Measurements from ENCODE around the gene ZNF462.

The ZNF462 gene

DNA sequence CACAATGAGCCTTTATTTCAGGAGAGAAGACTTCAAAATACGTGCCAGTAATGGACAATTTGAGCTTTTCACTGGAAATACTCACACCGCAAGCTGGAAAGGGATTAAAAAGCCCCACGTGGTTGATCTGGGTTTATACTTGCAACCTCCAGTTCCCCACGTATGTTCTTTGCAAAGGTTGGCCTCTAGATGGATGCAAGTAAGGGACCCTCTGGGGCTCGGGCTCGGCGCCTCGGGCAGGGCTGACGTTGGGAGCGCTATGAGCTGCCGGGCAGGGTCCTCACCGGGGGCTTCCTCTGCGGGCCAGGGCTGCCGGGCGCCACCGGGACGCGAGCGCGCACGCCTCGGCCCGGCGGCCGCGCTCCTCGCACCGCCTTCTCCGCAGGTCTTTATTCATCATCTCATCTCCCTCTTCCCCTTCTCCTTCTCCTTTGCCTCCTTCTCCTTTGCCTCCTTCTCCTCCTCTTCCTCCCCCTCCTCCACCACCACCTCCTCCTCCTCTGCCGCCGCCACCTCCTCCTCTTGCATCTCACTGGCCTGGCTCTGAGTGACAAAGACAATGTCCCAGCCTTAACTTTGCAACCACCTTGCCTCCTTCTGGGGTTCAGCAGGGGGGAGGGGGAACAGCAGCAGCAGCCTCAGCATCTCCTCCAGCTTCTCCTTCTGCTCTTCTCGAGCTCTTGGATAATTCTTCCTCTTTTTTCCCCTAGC lies 701 bp upstream of the ZNF462 start:
- DNase-seq: no peak

DNA sequence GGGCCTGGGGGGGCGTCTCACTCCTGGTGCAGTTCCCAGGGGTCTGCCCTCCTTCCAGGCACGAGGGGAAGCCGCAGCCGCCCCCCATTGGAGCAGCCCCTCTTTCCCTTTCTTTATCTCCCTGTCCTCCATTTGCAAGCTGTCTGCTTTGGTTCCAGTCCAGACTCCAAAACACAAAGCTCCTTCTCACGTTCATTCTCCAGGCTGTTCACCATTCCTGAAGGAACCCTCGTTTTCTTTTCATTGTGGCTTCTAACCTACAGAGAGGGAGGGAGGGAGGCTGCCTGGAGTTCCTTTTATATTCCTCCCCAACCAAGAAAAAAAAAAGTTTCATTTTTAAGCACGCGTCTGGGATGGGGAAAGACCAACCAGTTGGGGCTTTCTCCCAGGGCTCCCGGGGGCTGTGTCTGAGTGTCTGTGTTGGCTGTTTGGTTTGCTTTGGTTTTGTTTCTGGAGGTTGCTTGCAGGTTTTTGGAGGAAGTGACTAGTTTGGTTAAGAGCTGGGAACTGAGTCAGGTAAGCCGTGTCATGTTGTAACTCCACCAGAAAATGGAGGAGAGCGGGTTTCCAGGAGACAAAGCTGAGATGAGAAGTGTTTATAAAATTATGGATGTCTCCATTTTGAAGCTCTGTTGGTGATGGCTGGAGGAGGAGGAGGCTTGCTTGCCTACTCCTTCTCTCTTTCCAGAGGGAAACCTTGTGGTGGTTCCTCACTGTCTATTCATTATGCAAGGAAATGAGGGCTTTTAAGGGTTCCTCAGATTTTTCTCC lies 1.6 kb downstream of the ZNF462 start:
- DNase-seq: peak; percentile 53

DNA sequence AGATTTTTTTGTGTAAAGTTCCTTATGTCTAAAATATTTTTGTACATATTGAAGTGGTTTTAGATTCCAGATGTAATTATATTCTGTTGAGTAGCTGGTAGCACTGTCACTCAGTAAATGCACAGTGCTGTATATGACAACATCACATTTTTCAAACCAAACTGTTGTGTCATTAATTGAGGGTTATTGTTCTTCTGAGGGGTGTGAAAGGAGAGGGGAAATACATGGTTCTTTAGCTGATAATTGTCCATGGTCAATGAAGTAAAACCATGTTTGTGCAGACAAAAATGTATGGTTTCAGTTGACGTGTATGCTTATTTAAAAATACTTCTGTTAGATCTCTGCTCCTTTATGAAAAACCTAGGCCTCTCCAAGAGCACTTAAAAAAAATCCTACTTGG lies 3.3 kb downstream of the ZNF462 start:
- DNase-seq: no peak

DNA sequence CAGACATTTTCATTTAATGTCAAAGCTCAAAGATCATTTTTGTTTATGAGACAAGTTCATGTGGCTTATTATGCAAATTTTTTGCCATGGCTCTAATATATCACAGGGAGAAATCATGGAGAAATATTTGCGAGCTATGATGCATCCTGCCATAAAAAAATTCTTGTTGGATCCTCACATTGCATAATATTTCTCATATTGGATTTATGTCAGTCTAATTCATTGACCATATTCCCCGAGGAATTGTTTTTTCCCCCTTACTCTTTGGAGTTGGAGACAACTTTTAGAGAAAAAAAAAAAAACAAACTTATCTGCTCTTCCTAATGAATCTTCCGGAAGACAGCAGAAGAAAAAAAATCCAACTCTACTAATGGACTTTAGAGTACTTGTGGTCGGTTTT lies 4.3 kb downstream of the ZNF462 start:
- DNase-seq: no peak

DNA sequence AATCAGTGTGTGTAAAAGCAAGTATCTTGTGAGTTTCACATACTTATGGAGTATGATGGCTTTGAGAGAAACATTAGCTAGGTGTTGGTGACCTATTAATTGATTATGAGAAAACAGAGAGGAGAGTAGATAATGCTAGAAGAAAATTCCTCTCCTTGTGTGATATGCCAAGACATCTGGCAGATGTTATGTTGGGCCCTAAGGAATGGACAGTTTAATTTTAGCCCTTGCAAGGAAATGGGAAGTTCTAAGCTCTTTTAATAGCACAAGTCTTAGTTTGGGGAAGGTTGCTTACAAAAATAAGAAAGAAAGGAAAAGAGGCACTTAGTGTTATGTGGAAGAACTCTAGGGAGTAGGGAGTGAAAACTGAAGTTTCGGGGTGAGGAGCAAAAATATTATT lies 5.1 kb downstream of the ZNF462 start:
- no peak for DNase-seq

- DNase-seq: no peak
Measured at GRCh38 chr9:106868565-106868964, 5.6 kb downstream of the ZNF462 start.

DNA sequence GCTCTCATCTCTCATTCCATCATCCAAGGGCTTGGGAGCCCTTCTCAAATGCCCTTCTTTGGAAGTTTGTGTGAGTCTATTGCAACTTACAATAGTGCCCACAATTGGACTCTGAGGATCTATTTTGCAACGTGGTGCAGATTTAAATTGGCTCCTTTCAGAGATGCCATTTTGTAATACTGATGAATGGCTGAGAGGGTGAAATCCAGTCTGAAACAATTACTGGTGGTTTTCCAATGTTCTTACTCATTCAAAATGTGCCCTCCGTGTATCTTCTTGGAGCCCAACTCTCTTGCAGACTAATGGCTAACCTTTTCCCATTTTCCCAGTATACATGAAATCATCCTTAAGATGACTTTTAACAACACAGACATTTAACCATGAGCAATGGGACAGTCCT lies 6.1 kb downstream of the ZNF462 start:
- peak; percentile 52 for DNase-seq

GRCh38 chr9:106869458-106869857 lies 6.5 kb downstream of the ZNF462 start:
- DNase-seq: peak; percentile 47

DNA sequence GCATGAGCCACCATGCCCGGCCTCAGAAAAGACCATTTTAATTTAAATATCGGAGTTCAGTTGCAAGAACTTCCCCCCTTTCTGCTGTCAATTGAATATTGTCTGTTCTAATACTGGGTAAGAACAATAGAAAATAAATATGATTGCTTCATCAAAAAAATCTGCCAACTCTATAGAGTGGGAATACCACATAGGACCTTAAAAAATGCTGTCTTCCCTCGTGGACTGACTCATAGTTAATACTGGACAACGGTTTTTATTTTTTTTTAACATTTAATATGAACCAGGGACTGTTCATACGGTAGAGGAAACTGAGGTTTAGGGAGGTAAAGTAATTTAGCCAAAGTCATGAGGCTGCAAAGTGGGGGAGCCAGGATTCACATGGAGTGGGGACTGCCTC lies 9.7 kb downstream of the ZNF462 start:
- no peak for DNase-seq

DNA sequence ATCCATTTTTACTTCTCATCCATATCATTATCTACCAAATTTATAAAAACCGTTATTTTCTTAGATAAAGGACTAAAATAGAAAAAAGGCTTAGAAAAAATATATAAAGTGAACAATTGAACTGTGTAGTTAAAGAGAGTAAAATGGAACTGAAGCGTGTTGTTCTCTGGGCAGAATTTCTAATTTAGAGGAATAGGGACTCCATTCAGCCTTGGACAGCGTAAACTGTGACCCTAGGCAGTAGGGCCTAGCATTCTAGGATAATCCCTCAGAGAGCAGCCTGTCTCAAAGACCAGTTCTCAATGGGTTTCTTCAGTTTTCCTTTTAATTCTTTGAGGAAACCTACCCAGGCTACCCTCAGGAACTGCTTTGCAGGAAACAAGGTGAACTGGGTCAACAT lies 11.1 kb downstream of the ZNF462 start:
- DNase-seq: peak; percentile 62

DNA sequence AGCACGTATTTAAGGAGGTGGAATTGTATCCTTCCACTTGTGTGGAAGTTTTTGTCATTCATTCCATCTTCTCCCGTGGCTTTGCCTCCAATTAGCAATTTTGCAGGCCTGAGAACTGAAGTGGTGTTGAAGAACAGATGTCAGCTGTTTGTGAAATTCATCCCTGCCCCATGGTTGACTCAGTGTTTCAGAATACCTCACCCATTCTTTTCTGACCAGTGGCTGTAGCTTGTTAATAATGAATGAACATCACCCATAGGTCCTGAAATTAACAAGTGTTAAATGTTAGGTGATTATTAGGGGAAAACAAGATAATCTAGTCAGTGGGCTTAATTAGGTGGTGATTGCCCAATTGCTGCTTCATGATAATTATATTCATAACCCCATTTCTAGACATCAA lies 11.7 kb downstream of the ZNF462 start:
- no peak for DNase-seq

DNA sequence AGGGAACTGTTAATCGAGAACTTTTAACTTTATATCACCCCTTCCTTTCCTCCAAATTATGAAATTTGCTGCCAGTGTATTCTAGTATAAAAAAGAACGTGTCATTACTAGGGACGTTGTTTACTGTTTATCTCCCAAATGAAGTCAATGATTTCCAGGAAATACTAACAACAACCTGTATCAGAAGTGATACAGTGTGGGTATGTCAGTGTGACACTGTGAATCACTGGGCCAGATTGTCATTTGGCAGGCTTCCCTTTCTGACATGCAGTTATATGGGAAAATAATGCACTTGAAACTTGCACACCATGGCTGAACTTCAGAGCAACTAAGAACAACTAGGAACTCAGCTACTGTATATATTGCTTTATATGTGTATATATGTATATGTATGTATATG lies 12.6 kb downstream of the ZNF462 start:
- DNase-seq: no peak

GRCh38 chr9:106877345-106877744 lies 14.4 kb downstream of the ZNF462 start:
- no peak for DNase-seq

GRCh38 chr9:106878081-106878837 lies 15.3 kb downstream of the ZNF462 start:
- DNase-seq: no peak

DNA sequence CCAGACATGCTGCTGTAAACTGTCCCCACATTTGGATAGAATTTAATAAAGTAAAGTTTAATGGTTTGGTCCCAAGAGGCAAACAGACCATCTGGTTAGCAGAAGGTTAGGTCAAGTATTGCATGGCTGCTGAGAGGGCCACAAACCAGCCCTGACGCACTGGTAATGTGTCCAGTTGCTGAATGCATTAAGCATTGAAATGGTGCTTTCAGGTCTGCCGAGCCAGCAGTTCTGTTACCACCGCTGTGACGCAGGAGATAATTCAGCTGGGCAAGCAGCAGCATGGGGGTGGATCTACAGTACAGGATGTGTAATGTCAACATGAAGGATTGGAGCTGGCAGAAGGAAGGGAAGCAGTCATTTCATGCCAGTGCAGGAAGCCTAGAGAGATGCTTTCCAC lies 16.0 kb downstream of the ZNF462 start:
- DNase-seq: peak; percentile 42

DNA sequence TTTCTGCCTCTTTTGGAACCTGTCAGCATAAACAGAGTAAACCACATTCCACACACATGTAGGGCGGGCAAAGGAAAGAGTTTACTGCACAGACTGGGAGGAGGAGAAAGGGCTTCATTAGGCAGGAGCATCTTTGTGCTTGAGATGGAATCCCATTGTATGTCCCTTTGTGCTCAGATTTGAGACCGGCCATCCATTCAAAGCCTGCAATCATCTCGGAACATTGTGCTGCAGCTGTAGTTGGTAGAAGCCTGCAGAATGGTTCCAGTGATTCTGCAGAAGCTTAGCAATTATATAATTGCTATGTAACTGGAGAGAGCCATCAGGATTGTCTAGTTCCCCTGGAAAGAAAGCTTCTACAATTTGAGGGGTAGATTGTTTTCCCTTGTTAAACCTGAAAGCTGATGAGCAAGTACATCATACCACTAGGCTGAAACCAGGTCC lies 16.5 kb downstream of the ZNF462 start:
- peak; percentile 60 for DNase-seq

DNA sequence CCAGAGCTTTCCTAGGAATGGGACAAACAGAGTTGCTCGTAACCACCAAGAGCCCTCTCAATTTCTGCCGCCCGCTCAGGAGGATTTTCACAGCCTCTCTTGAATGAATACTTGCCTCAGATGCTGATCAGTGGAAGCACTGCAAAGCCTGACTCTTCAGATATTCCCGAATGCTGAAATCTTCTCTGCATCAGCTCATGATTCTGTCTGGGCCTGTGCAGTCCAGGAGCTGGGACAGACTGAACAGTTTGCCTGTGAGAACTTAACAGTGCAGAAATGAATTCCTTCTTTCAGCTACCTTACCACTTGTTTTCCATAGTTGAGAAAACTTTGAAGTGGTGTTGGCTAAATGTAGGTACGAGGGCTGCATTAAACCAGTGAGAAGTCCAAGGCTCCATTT lies 17.1 kb downstream of the ZNF462 start:
- DNase-seq: no peak

DNA sequence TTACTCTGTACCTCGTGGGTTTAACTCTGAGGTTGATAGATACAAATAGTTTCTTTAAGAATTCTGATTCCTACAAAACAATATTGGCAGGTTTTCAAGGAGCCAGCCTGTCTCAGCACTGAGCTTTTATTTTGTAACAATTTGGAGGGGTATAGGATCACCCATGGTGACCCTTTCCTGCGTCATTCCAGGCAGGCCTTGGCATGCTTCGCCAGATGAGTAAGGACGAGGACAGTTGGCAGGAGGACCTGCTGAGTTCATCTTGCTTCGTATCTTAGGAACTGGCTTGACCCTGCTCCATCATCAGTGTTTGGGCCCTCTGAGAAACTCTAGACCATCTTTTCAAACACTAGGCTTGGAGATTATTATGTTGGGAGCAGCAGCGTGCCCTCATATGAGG lies 17.9 kb downstream of the ZNF462 start:
- DNase-seq: no peak

DNA sequence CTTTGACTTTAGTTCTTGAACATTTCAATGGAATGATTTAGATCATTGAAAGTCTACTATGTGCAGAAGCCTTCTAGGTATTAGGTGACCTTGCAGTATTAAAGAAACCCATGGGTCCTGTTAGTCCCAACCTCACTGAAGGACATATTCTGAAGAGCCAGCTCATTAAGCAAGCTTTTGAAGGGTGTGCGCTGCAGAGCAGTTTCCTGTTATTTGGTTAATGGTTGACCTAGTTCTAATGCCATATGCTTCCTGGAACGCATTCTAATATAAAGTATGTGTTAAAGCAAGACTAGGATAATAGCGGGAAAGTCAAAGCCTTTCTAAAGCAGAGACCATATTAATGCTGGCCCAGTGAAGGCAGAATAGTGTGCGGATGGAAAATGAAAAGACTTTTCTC lies 20.1 kb downstream of the ZNF462 start:
- DNase-seq: no peak

GRCh38 chr9:106883626-106884190 lies 20.7 kb downstream of the ZNF462 start:
- DNase-seq: no peak

DNA sequence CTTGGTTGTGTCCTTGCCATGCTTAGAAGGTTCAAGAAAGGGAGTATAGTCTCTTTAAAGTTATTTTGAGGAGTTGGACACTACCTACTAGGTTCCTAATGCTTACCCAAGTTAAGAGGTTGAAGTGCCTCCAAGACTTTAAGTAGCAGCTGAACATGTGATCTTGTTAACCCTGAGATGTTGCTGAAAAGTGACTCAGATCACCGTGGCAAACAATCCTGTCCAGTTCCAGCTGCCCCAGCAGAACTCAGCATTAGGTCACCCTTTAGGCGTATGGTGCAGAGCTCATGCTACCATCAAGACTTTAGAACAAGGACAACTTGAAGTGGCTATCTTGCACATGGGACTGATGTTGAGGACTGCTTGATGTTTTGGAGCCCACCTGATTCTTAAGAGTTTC lies 22.5 kb downstream of the ZNF462 start:
- no peak for DNase-seq

- DNase-seq: no peak
Measured at GRCh38 chr9:106886111-106887046, 23.4 kb downstream of the ZNF462 start.

Measured in midbrain (tissue), 1 donor.